Raji (cell line): Measurements from ENCODE around the gene ANXA8L1.
"Not testable (repeated sequence)": the region's sequence is repeated elsewhere in the genome, so short reads cannot be mapped to it uniquely, and the experiment has no call there.

Experiments
- POLR2A ChIP-seq: IDR thresholded peaks from 2 replicates; pipeline ENCODE4 v1.6.1; 2011; ENCODE audit warnings: low read depth, low read length, control low read depth; ENCODE audit not compliant: insufficient read depth

The ANXA8L1 gene, protein sequence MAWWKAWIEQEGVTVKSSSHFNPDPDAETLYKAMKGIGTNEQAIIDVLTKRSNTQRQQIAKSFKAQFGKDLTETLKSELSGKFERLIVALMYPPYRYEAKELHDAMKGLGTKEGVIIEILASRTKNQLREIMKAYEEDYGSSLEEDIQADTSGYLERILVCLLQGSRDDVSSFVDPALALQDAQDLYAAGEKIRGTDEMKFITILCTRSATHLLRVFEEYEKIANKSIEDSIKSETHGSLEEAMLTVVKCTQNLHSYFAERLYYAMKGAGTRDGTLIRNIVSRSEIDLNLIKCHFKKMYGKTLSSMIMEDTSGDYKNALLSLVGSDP

DNA sequence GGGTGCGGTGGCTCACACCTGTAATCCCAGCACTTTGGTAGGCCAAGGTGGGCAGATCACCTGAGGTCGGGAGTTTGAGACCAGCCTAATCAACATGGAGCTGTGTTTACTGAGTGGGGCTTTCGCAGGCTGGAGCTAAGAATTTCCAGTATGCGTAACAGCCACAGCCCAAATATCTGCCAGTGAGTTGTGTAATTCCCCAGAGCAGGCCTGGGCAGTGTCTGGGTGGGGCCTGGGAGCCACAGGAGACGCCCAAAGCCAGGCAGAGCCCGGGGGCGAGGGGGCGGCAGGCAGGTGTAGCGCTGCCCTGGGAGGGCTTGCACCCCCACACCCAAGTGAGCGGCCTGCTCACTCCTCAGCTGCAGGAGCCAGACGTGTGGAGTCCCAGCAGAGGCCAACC lies at the start of gene ANXA8L1:
ANXA8L1 (plus strand) TSS at position 371 of the 400 bp plus-strand sequence. CDS start 76 bp downstream, outside the sequence.
- TF ChIP-seq POLR2A: not testable (repeated sequence)

DNA sequence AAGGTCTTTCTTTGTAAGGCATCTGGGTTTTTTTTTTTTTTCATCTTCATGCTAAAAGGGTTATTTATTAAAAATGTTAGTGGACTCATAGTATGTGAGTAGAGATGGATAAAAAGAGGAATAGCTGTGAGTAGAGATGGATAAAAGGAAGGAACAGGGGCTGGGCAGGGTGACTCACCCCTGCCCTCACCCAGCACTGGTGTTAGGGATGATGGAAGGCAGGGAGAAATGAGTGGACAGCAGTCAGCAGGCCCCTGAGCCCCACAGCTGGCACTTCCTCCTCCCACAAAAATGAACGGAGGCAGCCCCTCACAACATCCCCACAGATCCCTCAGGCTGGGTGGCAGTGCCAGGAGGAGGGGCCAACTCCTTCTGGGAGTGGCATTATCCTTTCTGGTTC lies 49.5 kb upstream of the ANXA8L1 start:
- no peak for TF ChIP-seq POLR2A

GRCh38 chr10:46326971-46327370 lies 48.6 kb upstream of the ANXA8L1 start:
- TF ChIP-seq POLR2A: no peak

DNA sequence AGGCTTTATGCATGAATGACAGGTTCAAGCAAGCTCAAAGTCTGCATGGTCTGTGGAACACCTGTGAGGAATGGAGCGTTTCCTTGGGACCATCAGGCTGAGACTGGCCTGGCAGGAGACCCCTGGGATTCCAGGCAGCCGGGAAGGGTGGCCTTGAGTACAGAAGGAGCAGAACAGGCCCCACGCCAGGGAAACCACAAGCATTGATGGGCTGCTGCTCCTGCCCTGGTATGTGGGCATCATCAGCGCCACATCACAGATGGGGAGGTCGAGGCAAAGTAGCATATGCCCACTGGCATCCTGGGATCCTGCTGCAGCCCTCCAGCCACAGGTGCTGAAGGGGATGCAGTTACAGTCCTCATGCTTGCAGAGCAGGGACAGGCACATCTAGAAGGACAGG lies 47.9 kb upstream of the ANXA8L1 start:
- TF ChIP-seq POLR2A: no peak

GRCh38 chr10:46328853-46329689 lies 46.5 kb upstream of the ANXA8L1 start:
- no peak for TF ChIP-seq POLR2A

GRCh38 chr10:46329690-46330016 lies 45.9 kb upstream of the ANXA8L1 start:
- TF ChIP-seq POLR2A: no peak

DNA sequence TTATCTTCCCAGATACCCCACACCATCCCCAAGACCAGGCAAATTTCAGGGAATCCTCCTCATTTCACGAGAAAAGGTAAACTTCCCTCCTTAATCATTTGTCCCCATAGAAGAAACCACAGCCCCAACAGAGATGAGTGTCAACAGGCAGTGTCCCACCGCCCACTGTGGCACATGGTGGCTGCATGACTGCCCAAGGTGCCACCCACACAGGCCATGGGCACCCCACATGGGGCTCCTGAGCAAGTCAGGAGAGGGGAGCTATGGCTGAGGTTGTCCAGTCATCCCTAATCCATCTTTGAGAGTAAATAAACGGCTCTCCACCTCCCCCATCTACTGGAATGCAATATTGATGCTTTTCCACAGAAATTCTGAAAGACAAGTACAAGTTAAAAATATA lies 44.7 kb upstream of the ANXA8L1 start:
- no peak for TF ChIP-seq POLR2A
